Mesodermal cell (in vitro differentiated cells): Measurements from ENCODE around the gene TIAM2.
A peak's percentile ranks its signal among the peaks of the same experiment; 100 is the strongest.

Experiments
- H3K27ac ChIP-seq: 2 replicates; pipeline ENCODE4 v1.7.0; 2013; ENCODE audit warnings: mild to moderate bottlenecking, low read depth, low read length, moderate library complexity; ENCODE audit not compliant: severe bottlenecking
- H3K36me3 ChIP-seq: 2 replicates; pipeline ENCODE4 v1.7.1; 2013; ENCODE audit warnings: mild to moderate bottlenecking, low read length, moderate library complexity; ENCODE audit not compliant: control insufficient read depth, insufficient read depth
- H3K4me1 ChIP-seq: one replicate; pipeline ENCODE4 v1.7.1; 2013; ENCODE audit warnings: mild to moderate bottlenecking, low read length; ENCODE audit not compliant: insufficient read depth, control insufficient read depth, poor library complexity, severe bottlenecking
- H3K4me3 ChIP-seq: 2 replicates; pipeline ENCODE4 v1.7.0; 2013; ENCODE audit warnings: low read length, control low read depth, mild to moderate bottlenecking; ENCODE audit not compliant: insufficient read depth, poor library complexity, severe bottlenecking; ENCODE audit errors: extremely low read depth
- H3K9me3 ChIP-seq: 2 replicates; pipeline ENCODE4 v1.7.1; 2013; ENCODE audit warnings: mild to moderate bottlenecking, low read length, moderate library complexity; ENCODE audit not compliant: control insufficient read depth
- WGBS, 2 experiments: methylation state at CpG; one replicate each; pipeline ENCODE4 v1.1.5; 2013; ENCODE audit warnings: missing lambda C conversion rate in 2 of 2; ENCODE audit not compliant: insufficient coverage in 2 of 2; 5-methylcytosine and 5-hydroxymethylcytosine counted together

The TIAM2 gene

DNA sequence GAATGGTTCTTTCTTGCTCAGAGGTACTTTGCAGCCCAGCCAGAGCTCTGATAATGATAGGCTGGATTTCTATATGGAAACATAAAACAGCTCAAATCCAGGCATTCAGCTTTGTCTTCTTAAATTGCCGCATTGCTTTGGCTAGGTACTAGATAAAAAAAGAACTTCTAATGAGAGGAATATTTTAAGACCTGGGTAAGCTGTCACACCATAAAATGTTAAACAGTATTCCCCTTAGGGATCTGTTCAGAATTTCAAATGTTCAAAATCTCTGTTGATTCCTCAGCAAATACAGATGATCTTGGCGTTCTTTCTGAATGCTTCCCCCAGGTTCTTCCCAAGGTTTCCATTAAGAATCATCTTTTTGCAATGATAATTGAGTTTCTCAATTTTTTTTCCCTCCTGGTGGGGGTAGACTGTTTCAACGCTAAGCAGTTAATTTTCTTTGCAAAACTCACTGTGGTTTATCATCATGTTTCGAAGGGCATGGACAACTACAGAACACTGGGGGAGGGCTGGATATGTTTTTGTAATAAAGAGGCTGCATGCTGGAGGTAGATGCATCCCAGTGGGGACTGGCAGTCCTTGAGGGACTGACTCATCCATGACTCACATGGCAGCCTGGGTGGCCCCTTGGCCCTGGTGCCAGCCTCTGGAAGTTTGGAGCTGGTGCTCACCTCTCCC, 31.0 kb downstream of the TIAM2 start:
- Histone ChIP-seq H3K4me1 (peaks cover 13% of the 10 kb centered on the region), H3K36me3 (no peaks in the 10 kb centered on the region), H3K9me3 (no peaks in the 10 kb centered on the region), H3K4me3 (no peak overlapping the region), H3K27ac (peak overlapping the region; percentile 57)
- 100% methylated on average over 1 of the region's 4 CpGs; no CpG with 5 or more reads in 1 of the 2 experiments for WGBS, 2 experiments

- Histone ChIP-seq H3K36me3 (no peaks in the 10 kb centered on the region), H3K27ac (peak overlapping the region; percentile 41), H3K4me1 (peaks cover 13% of the 10 kb centered on the region), H3K4me3 (no peak overlapping the region), H3K9me3 (no peaks in the 10 kb centered on the region)
- 83 to 92% methylated on average over 1 to 2 of the region's 4 CpGs for WGBS, 2 experiments
Observed at GRCh38 chr6:155026706-155027045, 31.6 kb downstream of the TIAM2 start.

- Histone ChIP-seq H3K36me3 (no peaks in the 10 kb centered on the region), H3K4me1 (peaks cover 13% of the 10 kb centered on the region), H3K27ac (no peak overlapping the region), H3K4me3 (no peak overlapping the region), H3K9me3 (peaks cover 6% of the 10 kb centered on the region)
- 93 to 95% methylated on average over 6 to 7 of the region's 8 CpGs for WGBS, 2 experiments
Observed at GRCh38 chr6:155030148-155030720, 35.1 kb downstream of the TIAM2 start.

DNA sequence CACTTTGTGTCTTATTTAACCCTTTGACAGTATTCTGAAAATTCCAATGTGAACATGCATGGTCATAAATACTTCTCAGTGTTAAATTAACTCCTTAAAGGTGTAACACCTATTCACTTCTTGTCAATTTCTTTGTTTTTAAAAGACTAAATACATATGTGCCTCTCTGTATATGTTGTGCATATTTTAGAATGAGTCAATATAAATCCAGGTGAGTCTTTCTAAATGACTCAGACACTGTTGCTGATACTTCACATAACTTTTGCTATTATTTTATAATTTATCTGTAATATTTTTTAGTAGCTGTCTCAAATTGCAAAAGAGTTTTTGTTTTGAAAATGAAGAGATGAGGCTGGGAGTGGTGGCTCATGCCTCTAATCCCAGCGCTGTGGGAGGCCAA, 36.0 kb downstream of the TIAM2 start:
- WGBS, 2 experiments = no CpG with 5 or more reads among the region's 1 CpG
- Histone ChIP-seq H3K36me3 (no peaks in the 10 kb centered on the region), H3K4me1 (peaks cover 7% of the 10 kb centered on the region), H3K27ac (no peak overlapping the region), H3K9me3 (peaks cover 6% of the 10 kb centered on the region), H3K4me3 (no peak overlapping the region)

DNA sequence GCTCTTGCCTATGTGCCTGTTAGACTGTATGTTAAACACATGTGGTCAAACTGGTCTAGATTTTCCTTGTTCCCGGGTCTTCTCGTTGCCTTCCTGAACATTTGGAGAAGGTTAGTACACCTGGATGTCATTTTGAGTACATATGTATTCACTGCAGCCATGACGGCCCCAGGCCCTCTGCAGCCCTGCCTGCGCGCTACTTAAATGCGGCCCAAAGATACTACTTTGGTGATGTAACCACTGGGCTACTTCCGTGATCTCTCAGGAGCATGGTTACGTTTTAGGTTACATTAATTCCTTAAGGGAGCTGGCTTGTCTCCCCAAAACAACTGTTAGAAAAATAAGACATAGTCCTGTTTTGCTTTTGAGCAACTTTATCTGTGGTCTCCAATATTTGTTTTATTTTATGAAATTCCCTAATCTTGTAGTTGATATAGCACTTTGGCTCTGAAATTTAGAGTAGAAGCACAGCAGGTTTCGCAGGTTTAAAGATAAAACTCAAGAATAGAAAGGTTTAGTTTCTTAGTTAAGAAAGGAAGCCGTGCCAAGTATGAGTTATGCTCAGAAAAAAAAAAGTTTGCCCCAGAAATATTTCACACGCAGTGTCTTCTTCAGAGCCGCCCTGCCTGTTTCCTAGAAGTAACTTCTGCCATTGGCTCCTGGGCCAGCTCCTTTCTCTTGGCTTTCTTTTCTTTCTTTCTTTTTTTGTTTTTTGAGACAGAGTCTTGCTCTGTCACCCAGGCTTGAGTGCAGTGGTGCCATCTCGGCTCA, 38.1 kb downstream of the TIAM2 start:
- H3K4me1 ChIP-seq = no peaks in the 10 kb centered on the region
- H3K27ac ChIP-seq = no peak overlapping the region
- H3K4me3 ChIP-seq = no peak overlapping the region
- H3K36me3 ChIP-seq = no peaks in the 10 kb centered on the region
- 91 to 97% methylated on average over 12 of the region's 13 CpGs for WGBS, 2 experiments
- H3K9me3 ChIP-seq = peaks cover 6% of the 10 kb centered on the region

GRCh38 chr6:155036907-155037306, 41.8 kb downstream of the TIAM2 start:
- 88 to 100% methylated on average over 3 to 4 of the region's 8 CpGs for WGBS, 2 experiments
- Histone ChIP-seq H3K4me1 (no peaks in the 10 kb centered on the region), H3K27ac (no peak overlapping the region), H3K9me3 (peaks cover 6% of the 10 kb centered on the region), H3K4me3 (no peak overlapping the region), H3K36me3 (no peaks in the 10 kb centered on the region)

DNA sequence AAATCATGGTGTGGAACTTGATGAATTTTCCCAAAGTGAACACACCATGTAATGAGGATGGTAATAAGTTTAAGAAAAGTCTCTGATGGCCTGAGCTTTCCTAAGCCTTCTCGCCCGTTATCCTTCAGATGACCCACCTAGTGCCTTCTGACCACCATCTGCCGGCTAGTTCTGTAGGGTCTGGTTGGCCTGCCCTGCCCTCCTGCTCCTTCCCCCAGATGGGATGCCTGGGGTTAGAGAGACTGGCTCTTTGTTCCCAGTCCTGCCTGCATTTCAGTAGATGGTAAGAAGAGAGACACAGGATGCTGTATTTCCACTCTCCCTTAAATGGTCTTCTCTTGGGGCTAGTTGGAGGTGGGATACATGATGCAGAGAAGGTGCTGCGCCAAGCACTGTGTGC, 43.0 kb downstream of the TIAM2 start:
- Histone ChIP-seq H3K9me3 (peaks cover 6% of the 10 kb centered on the region), H3K27ac (no peak overlapping the region), H3K4me1 (no peaks in the 10 kb centered on the region), H3K36me3 (no peaks in the 10 kb centered on the region), H3K4me3 (no peak overlapping the region)
- 100% methylated on average over 1 of the region's 4 CpGs for WGBS, 2 experiments

DNA sequence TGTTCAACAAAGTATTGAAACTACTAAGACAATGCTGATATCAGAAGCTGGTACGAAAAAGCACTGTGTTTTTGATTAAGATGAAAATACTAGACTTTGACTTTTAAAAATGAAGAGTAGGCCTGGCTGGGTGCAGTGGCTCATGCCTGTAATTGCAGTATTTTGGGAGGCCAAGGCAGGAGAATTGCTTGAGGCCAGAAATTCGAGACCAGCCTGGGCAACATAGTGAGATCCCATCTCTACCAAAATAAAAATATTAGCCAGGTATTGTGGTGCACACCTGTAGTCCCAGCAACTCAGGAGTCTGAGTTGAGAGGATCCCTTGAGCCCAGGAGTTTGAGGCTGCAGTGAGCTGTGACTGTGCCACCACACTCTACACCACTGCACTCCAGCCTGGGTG, 43.4 kb downstream of the TIAM2 start:
- peaks cover 6% of the 10 kb centered on the region for H3K9me3 ChIP-seq
- H3K4me1 ChIP-seq = no peaks in the 10 kb centered on the region
- H3K4me3 ChIP-seq = no peak overlapping the region
- no peak overlapping the region for H3K27ac ChIP-seq
- WGBS, 2 experiments = 100% methylated on average over 2 of the region's 2 CpGs; no CpG with 5 or more reads in 1 of the 2 experiments
- H3K36me3 ChIP-seq = no peaks in the 10 kb centered on the region

DNA sequence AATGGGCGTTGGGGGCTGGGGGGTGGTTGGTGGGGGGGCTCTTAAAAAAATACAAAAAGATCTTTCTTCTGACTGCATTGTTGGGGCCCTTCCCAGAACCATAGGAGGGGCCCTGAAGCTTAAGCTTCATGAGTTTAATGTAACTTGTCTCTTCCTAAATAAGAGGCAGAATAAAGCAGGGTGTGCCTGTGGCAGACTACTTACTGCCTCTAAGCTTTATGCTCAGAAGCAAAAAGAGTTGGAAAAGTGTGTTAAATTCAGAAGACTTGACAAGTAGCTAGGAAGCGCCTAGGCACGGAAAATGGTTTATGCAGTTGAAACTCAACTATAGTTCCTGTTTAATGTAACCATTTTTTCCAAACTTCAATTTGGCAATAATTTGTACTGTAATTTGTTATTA, 44.5 kb downstream of the TIAM2 start:
- H3K36me3 ChIP-seq = no peaks in the 10 kb centered on the region
- H3K9me3 ChIP-seq = peaks cover under 1% of the 10 kb centered on the region
- no peak overlapping the region for H3K4me3 ChIP-seq
- H3K4me1 ChIP-seq = no peaks in the 10 kb centered on the region
- WGBS, 2 experiments = 77% methylated on average over 2 of the region's 3 CpGs; no CpG with 5 or more reads in 1 of the 2 experiments
- no peak overlapping the region for H3K27ac ChIP-seq

DNA sequence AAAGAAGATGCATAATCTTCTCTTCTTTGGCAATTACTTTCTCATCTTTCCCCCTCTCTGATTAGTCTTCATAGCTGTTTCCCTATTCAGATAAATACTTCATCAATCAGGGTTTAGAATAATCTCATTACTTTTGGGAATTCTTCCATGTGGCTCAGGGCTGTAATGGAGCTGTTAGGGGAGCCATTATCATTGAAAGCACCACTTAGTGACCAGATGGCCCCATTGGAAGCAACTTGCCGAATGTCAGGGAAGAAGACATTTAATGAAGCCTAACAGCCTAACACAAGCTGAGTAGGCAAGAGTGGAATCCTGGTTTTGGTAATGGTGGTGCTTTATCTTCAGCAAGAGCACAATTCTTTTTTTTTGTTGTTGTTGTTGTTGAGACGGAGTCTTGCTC, 45.0 kb downstream of the TIAM2 start:
- Histone ChIP-seq H3K4me3 (no peak overlapping the region), H3K4me1 (no peaks in the 10 kb centered on the region), H3K36me3 (no peaks in the 10 kb centered on the region), H3K9me3 (no peaks in the 10 kb centered on the region), H3K27ac (no peak overlapping the region)
- WGBS, 2 experiments = 71 to 88% methylated on average over 1 of the region's 2 CpGs
